ENCODE measurements around the gene PHF12.
"Not testable (repeated sequence)": the region's sequence is repeated elsewhere in the genome, so short reads cannot be mapped to it uniquely, and the experiment has no call there.

PHF12 gene

GRCh38 chr17:28883967-28884702 is 67.2 kb downstream of the PHF12 start:
- Mint-ChIP-seq H3K27me3 (no peaks in the 10 kb centered on the region), H3K9me3 (no peaks in the 10 kb centered on the region), H3K4me3 (no peak overlapping the region), H3K4me1 (peaks cover 61% of the 10 kb centered on the region), H3K36me3 (peaks cover 69% of the 10 kb centered on the region), H3K27ac (peak overlapping the region; percentile 56)
- ATAC-seq: no peak

DNA sequence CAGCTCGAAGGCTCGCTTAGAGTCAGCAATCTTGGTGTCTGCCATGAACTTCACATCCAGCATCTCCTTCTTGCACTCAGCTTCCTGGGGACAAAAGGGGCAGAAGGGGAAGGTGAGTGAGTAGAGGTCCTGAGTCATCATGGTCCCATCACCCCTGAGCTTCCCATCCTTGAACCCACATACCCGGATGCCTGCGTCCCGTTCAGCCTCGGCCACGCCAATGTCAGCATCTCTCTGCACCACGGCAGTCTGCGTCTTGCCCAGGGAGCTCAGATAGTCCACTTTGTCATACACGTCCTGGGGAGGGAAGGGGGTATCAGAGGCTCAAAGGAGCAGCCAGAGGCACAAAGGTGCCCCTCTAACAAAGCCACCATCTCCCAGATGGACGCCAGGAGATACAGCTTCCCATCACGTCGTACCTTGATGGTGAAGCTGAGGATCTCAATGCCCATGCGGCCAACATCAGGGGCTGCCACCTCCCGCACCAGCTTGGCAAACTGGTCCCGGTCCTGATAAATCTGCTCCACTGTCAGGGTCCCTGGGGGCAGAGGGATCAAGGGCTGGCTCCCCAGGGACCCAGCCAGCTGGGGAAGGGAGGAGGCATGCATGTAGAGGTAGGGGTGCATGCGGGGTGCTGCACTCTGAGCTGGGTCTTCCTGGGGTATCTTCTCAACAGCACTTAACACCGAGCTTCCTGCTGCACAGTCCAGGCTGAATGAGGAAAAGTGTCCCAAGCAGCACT is 69.0 kb downstream of the PHF12 start:
- H3K36me3 Mint-ChIP-seq: peaks cover 78% of the 10 kb centered on the region
- no peaks in the 10 kb centered on the region for H3K9me3 Mint-ChIP-seq
- H3K4me1 Mint-ChIP-seq: peaks cover 43% of the 10 kb centered on the region
- no peak for ATAC-seq
- H3K4me3 Mint-ChIP-seq: no peak overlapping the region
- H3K27me3 Mint-ChIP-seq: no peaks in the 10 kb centered on the region
- no peak overlapping the region for H3K27ac Mint-ChIP-seq

GRCh38 chr17:28881533-28882056 is 69.7 kb downstream of the PHF12 start:
- H3K4me1 Mint-ChIP-seq: peaks cover 40% of the 10 kb centered on the region
- no peaks in the 10 kb centered on the region for H3K9me3 Mint-ChIP-seq
- H3K27ac Mint-ChIP-seq: no peak overlapping the region
- no peaks in the 10 kb centered on the region for H3K27me3 Mint-ChIP-seq
- peaks cover 74% of the 10 kb centered on the region for H3K36me3 Mint-ChIP-seq
- no peak overlapping the region for H3K4me3 Mint-ChIP-seq
- ATAC-seq: no peak

DNA sequence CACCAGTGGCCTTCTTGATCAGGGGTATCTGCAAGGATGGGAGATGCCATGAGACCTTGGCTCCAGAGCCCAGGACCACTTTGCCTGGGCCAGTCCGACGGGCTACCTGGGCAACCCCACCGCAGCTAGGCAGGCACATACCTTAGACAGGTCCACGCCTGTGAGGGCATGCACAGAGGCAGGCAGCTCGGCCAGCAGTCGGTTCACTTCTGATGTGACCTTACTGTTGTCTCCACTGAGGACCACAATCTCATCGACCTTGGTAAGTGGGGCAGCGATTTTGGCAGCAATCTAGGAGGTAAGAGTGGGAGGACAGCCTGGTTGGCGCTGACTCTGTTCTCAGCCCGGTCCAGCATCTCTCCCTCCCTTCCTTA is 70.8 kb downstream of the PHF12 start:
- Mint-ChIP-seq H3K4me3 (no peak overlapping the region), H3K27me3 (no peaks in the 10 kb centered on the region), H3K4me1 (peaks cover 38% of the 10 kb centered on the region), H3K36me3 (peaks cover 65% of the 10 kb centered on the region), H3K9me3 (no peaks in the 10 kb centered on the region), H3K27ac (no peak overlapping the region)
- ATAC-seq: no peak

GRCh38 chr17:28879886-28880571 is 71.3 kb downstream of the PHF12 start:
- no peak overlapping the region for H3K4me3 Mint-ChIP-seq
- no peaks in the 10 kb centered on the region for H3K9me3 Mint-ChIP-seq
- ATAC-seq: no peak
- H3K4me1 Mint-ChIP-seq: peaks cover 33% of the 10 kb centered on the region
- no peak overlapping the region for H3K27ac Mint-ChIP-seq
- H3K36me3 Mint-ChIP-seq: peaks cover 59% of the 10 kb centered on the region
- H3K27me3 Mint-ChIP-seq: no peaks in the 10 kb centered on the region

- H3K36me3 Mint-ChIP-seq: peaks cover 49% of the 10 kb centered on the region
- ATAC-seq: peak; percentile 50
- H3K27me3 Mint-ChIP-seq: no peaks in the 10 kb centered on the region
- H3K4me1 Mint-ChIP-seq: peaks cover 23% of the 10 kb centered on the region
- H3K4me3 Mint-ChIP-seq: no peak overlapping the region
- no peak overlapping the region for H3K27ac Mint-ChIP-seq
- H3K9me3 Mint-ChIP-seq: no peaks in the 10 kb centered on the region
Measured at GRCh38 chr17:28878981-28879380, 72.3 kb downstream of the PHF12 start.

- Mint-ChIP-seq H3K4me1 (peaks cover 19% of the 10 kb centered on the region), H3K4me3 (no peak overlapping the region), H3K36me3 (peaks cover 46% of the 10 kb centered on the region), H3K27ac (no peak overlapping the region), H3K27me3 (no peaks in the 10 kb centered on the region), H3K9me3 (no peaks in the 10 kb centered on the region)
- ATAC-seq: no peak
Measured at GRCh38 chr17:28878158-28878910, 73.0 kb downstream of the PHF12 start.

DNA sequence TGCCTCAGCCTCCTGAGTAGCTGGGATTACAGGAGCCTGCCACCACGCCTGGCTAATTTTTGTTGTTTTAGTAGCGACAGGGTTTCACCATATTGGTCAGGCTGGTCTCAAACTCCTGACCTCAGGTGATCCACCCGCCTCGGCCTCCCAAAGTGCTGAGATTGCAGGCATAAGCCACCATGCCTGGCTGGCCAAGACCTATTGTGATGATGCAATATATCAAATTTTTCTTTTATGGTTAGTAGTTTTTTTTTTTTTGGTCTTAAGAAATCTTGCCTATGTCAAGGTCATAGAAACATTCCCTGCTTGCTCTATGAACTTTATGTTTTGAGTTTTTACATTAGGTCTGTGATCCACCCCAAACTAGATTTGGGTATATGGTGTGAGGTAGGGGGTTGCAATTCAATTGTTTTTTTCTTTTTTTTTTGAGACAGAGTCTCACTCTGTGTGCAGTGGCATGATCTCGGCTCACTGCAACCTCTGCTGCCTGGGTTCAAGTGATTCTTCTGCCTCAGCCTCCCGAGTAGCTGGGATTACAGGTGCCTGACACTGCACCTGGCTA is 74.1 kb downstream of the PHF12 start:
- not testable (repeated sequence) for H3K9me3 Mint-ChIP-seq, H3K4me3 Mint-ChIP-seq, ATAC-seq, H3K27me3 Mint-ChIP-seq, H3K27ac Mint-ChIP-seq
- Mint-ChIP-seq H3K36me3 (peaks cover 35% of the 10 kb centered on the region), H3K4me1 (peaks cover 24% of the 10 kb centered on the region)

- H3K9me3 Mint-ChIP-seq: no peaks in the 10 kb centered on the region
- peaks cover 26% of the 10 kb centered on the region for H3K36me3 Mint-ChIP-seq
- no peak for ATAC-seq
- no peak overlapping the region for H3K27ac Mint-ChIP-seq
- no peak overlapping the region for H3K4me3 Mint-ChIP-seq
- peaks cover 37% of the 10 kb centered on the region for H3K4me1 Mint-ChIP-seq
- H3K27me3 Mint-ChIP-seq: no peaks in the 10 kb centered on the region
Measured at GRCh38 chr17:28875848-28876550, 75.3 kb downstream of the PHF12 start.

DNA sequence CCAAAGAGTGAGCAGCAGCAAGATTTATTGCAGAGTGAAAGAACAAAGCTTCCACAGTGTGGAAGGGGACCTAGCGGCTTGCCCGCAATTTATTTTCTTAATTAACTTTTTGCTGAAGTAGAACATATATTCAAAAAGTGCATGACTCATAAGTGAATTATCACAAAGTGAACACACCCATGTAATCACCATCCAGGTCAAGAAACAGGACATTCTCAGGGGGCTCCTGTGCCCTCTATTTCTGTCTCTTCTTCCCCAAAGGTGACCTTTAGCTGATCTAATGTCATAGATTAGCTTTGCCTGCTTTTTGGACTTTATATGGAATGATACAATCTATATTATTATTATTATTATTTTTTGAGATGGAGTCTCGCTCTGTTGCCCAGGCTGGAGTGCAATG is 76.6 kb downstream of the PHF12 start:
- Mint-ChIP-seq H3K27ac (no peak overlapping the region), H3K4me1 (peaks cover 35% of the 10 kb centered on the region), H3K9me3 (no peaks in the 10 kb centered on the region), H3K27me3 (no peaks in the 10 kb centered on the region), H3K36me3 (peaks cover 20% of the 10 kb centered on the region), H3K4me3 (no peak overlapping the region)
- ATAC-seq: no peak

- Mint-ChIP-seq H3K4me1 (peaks cover 35% of the 10 kb centered on the region), H3K9me3 (no peaks in the 10 kb centered on the region), H3K4me3 (no peak overlapping the region), H3K36me3 (peaks cover 10% of the 10 kb centered on the region), H3K27me3 (no peaks in the 10 kb centered on the region), H3K27ac (no peak overlapping the region)
- ATAC-seq: no peak
Measured at GRCh38 chr17:28873839-28874238, 77.5 kb downstream of the PHF12 start.

DNA sequence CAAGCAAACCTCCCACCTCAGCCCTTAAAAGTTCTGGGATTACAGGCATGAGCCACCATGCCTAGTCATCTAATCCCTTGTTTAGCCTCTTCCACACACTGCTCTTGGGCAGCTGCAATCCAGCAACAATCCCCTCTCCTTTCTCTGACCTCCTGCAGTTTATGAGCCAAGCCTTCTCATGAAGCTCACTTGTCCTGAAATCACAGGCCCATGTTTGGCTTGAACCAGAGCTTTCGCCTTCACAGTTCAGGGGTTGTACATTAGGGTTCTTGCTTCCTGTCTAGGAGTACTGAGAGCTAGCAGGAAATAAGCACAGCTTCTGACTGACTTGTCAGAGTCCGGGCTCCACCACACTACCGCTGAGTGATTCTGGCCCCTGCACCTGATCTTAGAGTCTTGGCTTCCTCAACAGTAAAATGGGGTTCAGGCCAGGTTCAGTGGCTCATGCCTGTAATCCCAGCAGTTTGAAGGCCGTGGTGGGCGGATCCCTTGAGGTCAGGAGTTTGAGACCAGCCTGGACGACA is 80.2 kb downstream of the PHF12 start:
- no peaks in the 10 kb centered on the region for H3K36me3 Mint-ChIP-seq
- peak; percentile 99 for ATAC-seq
- peak overlapping the region; percentile 87 for H3K27ac Mint-ChIP-seq
- no peaks in the 10 kb centered on the region for H3K9me3 Mint-ChIP-seq
- H3K4me3 Mint-ChIP-seq: no peak overlapping the region
- peaks cover 31% of the 10 kb centered on the region for H3K4me1 Mint-ChIP-seq
- H3K27me3 Mint-ChIP-seq: no peaks in the 10 kb centered on the region

DNA sequence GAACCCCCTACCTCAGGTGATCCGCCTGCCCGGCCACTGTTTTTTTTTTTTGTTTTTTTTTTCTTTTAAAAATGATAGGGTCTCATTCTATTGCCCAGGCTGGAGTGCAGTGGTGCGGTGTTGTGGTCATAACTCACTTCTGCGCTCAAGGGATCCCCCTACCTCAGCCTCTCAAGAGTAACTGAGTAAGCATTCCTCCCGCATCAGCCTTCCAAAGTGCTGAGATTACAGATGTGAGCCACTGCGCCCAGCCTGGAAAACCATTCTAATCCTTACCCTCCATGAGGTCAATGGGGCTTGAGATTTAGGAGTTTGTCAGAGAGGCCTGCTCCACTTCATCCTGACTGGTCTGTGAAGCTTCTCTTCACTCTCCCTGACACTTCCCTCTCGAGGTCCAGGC is 84.0 kb downstream of the PHF12 start:
- no peaks in the 10 kb centered on the region for H3K27me3 Mint-ChIP-seq
- peaks cover 8% of the 10 kb centered on the region for H3K36me3 Mint-ChIP-seq
- no peaks in the 10 kb centered on the region for H3K9me3 Mint-ChIP-seq
- H3K27ac Mint-ChIP-seq: peak overlapping the region; percentile 10
- no peak overlapping the region for H3K4me3 Mint-ChIP-seq
- H3K4me1 Mint-ChIP-seq: peaks cover 33% of the 10 kb centered on the region
- ATAC-seq: no peak
